Fibroblast of lung (primary cell): ENCODE results near the gene FOXO3B.
"Not testable (repeated sequence)": the region's sequence is repeated elsewhere in the genome, so short reads cannot be mapped to it uniquely, and the experiment has no call there.

ENCODE experiments used
- EZH2 ChIP-seq: IDR thresholded peaks from 2 replicates; pipeline ENCODE4 v1.5.1; 2012; ENCODE audit warnings: low read length, control low read depth, mild to moderate bottlenecking; ENCODE audit errors: missing control alignments
- TF ChIP-seq, protein P1 (sequence below), 2 donors: IDR thresholded peaks in 1 of 2; conservative IDR thresholded peaks in 1 of 2; 1 replicate in 1 of 2; 2 replicates in 1 of 2; pipeline ENCODE4 v1.5.1; 2011 to 2012; ENCODE audit warnings: low read length in 2 of 2, control low read depth in 1 of 2, inconsistent platforms in 1 of 2, low read depth in 1 of 2, mild to moderate bottlenecking in 1 of 2

DNA sequence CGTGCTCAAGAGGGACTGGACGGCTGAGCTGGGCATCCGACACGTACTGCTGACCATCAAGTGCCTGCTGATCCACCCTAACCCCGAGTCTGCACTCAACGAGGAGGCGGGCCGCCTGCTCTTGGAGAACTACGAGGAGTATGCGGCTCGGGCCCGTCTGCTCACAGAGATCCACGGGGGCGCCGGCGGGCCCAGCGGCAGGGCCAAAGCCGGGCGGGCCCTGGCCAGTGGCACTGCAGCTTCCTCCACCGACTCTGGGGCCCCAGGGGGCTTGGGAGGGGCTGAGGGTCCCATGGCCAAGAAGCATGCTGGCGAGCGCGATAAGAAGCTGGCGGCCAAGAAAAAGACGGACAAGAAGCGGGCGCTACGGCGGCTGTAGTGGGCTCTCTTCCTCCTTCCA is 4.7 kb downstream of the FOXO3B start:
- TF ChIP-seq, protein P1, sequence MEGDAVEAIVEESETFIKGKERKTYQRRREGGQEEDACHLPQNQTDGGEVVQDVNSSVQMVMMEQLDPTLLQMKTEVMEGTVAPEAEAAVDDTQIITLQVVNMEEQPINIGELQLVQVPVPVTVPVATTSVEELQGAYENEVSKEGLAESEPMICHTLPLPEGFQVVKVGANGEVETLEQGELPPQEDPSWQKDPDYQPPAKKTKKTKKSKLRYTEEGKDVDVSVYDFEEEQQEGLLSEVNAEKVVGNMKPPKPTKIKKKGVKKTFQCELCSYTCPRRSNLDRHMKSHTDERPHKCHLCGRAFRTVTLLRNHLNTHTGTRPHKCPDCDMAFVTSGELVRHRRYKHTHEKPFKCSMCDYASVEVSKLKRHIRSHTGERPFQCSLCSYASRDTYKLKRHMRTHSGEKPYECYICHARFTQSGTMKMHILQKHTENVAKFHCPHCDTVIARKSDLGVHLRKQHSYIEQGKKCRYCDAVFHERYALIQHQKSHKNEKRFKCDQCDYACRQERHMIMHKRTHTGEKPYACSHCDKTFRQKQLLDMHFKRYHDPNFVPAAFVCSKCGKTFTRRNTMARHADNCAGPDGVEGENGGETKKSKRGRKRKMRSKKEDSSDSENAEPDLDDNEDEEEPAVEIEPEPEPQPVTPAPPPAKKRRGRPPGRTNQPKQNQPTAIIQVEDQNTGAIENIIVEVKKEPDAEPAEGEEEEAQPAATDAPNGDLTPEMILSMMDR (conservative IDR thresholded peaks at IDR 0.05 in 1 of 2, IDR thresholded peaks at IDR 0.05 in 1 of 2; ENCODE audit: low read depth in 1 of 2, low read length in 2 of 2) = not testable (repeated sequence)
- TF ChIP-seq EZH2 = not testable (repeated sequence)
